Lower leg skin (tissue), 4 donors: Measurements from ENCODE around the gene RNF213. TPM values are rescaled to one million over a fixed set of nuclear protein-coding genes. Genes with fewer than 3 reads are reported as not detected.

ENCODE experiments used
- DNase-seq, 2 donors: peaks; one replicate each; pipeline ENCODE4 v3.0.0-alpha.2; 2019; ENCODE audit warnings: low spot score in 2 of 2
- H3K4me3 ChIP-seq: fragments of 200-600 bp; sonication (generic); 2 replicates; pipeline ENCODE4 v1.5.1; 2017; ENCODE audit warnings: mild to moderate bottlenecking, low read depth; ENCODE audit not compliant: poor library complexity, severe bottlenecking
- CTCF ChIP-seq, 3 donors: fragments of 450-650 bp; IDR thresholded peaks; one replicate each; pipeline ENCODE4 v1.5.1; 2016; ENCODE audit warnings: antibody characterized with exemption in 3 of 3, mild to moderate bottlenecking in 3 of 3, moderate library complexity in 2 of 3
- POLR2A ChIP-seq, 2 donors: fragments of 450-650 bp; IDR thresholded peaks; one replicate each; pipeline ENCODE4 v1.6.1; 2016 to 2017; ENCODE audit warnings: antibody characterized with exemption in 2 of 2, mild to moderate bottlenecking in 1 of 2, moderate library complexity in 1 of 2
- WGBS, 2 donors: methylation state at CpG; one replicate each; pipeline ENCODE4 v1.1.5; 2018; 5-methylcytosine and 5-hydroxymethylcytosine counted together
- intact Hi-C: fragments of 100-400 bp; cut with DNase I; formaldehyde crosslinking; loops from one replicate; pipeline ENCODE4 v1.15.0; 2023; ENCODE audit warnings: low total_unique reads
- total RNA-seq, 4 donors: library from RNA; depleted of rRNA; stranded (reverse); fragments of >200 nt; gene quantifications; one replicate each; pipeline ENCODE4 v1.1.0, GENCODE V29; 2016

Gene RNF213
- total RNA-seq, 4 donors from 2014 or later: 48.4 to 103 (median 59.8) TPM

- no peak for TF ChIP-seq CTCF (IDR thresholded peaks at IDR 0.05)
- TF ChIP-seq POLR2A (IDR thresholded peaks at IDR 0.05): no peak
- H3K4me3 ChIP-seq: peak overlapping the region; percentile 79
- intact Hi-C loops: no loop called here
- 29 to 32% methylated on average over 14 to 15 of the region's 15 CpGs for whole genome bisulfite sequencing, 2 donors
- DNase-seq: peak; percentile 87 to 97
These were observed 41.5 kb upstream of the RNF213 start for GRCh38 chr17:80219013-80219762.

- DNase-seq: no peak
- WGBS, 2 donors: 0 to 3% methylated on average over 5 of the region's 5 CpGs
- intact Hi-C loops: loop anchor here (5.0 kb wide), 1 partner anchor 442 kb away; the partner anchor contains the start of gene CBX2
- H3K4me3 ChIP-seq: peak overlapping the region; percentile 79
- TF ChIP-seq CTCF (IDR thresholded peaks at IDR 0.05) (no peak), POLR2A (IDR thresholded peaks at IDR 0.05) (no peak)
These were observed 40.9 kb upstream of the RNF213 start for GRCh38 chr17:80219763-80220053.

- WGBS, 2 donors: 1 to 2% methylated on average over 12 to 45 of the region's 77 CpGs
- TF ChIP-seq CTCF (IDR thresholded peaks at IDR 0.05) (no peak), POLR2A (IDR thresholded peaks at IDR 0.05) (no peak)
- intact Hi-C loops: loop anchor here (5.0 kb wide), 1 partner anchor 443 kb away; the partner anchor contains the start of gene CBX2
These were observed 40.5 kb upstream of the RNF213 start, which contains the start of the genes SGSH and SLC26A11 for GRCh38 chr17:80220054-80220735. Gene SGSH (minus strand): TSS chr17:80220333. CDS start chr17:80220313, 20 bp downstream. Gene SLC26A11 (plus strand): TSS chr17:80220427. CDS start chr17:80221561, 1,134 bp downstream.

GRCh38 chr17:80220736-80221215 is 39.9 kb upstream of the RNF213 start:
- intact Hi-C loops: loop anchor here (5.0 kb wide), 1 partner anchor 443 kb away; the partner anchor contains the start of gene CBX2
- no peak for TF ChIP-seq CTCF (IDR thresholded peaks at IDR 0.05)
- TF ChIP-seq POLR2A (IDR thresholded peaks at IDR 0.05): no peak
- DNase-seq: no peak
- 5 to 10% methylated on average over 15 to 31 of the region's 41 CpGs for WGBS, 2 donors
- H3K4me3 ChIP-seq: peak overlapping the region; percentile 79

More at GRCh38 chr17:80220054-80220735, 40.5 kb upstream of the RNF213 start, which contains the start of the genes SGSH and SLC26A11:
- peak within 1 kb of the TSS; percentile 79 for H3K4me3 ChIP-seq
- peak; percentile 72 to 97 for DNase-seq

- intact Hi-C loops: loop anchor here (5.0 kb wide), 1 partner anchor 444 kb away; the partner anchor contains the start of gene CBX2
- no peak overlapping the region for H3K4me3 ChIP-seq
- no peak for DNase-seq
- 88 to 89% methylated on average over 26 to 29 of the region's 29 CpGs for WGBS, 2 donors
- TF ChIP-seq CTCF (IDR thresholded peaks at IDR 0.05) (no peak), POLR2A (IDR thresholded peaks at IDR 0.05) (no peak)
These were observed 39.1 kb upstream of the RNF213 start for GRCh38 chr17:80221351-80222105.
